Measurements from ENCODE around the gene ARVCF. TPM values are rescaled to one million over a fixed set of nuclear protein-coding genes. Genes with fewer than 3 reads are reported as not detected.

The ARVCF gene
- total and polyA plus RNA-seq, 2 donors (not counting 1 experiment from before 2014, with no cell fraction given): 2.2 to 6.7 TPM

DNA sequence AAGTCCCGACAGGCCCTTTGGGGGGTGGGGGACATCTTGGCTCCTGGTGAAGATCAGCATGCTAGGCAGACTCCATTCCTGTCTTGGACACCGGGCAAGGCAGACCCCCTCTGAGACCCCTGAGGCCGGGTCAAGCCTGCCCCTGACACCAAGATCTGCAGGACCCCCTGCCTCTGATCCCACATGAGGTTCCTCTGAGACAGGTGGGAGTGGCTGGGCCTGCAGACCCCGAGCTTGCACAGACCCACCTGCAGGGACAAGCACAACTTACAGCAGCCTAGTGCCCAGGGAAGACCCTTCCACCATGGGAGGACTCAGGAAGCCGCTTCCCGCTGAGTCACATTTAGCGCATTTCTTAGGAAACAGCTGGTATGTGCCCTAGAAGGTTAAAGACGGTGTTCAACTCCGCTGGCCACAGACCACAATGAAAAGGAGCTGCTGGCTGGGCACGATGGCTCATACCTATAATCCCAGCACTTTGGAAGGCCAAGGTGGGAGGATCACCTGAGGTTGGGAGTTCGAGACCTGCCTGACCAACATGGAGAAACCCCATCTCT lies 15.5 kb downstream of the ARVCF start:
- Mint-ChIP-seq H3K27ac (no peak overlapping the region), H3K27me3 (no peaks in the 10 kb centered on the region), H3K9me3 (ENCODE audit: insufficient read depth) (peaks cover 4% of the 10 kb centered on the region), H3K4me1 (no peaks in the 10 kb centered on the region), H3K4me3 (no peak overlapping the region)
- TF ChIP-seq, protein P1, sequence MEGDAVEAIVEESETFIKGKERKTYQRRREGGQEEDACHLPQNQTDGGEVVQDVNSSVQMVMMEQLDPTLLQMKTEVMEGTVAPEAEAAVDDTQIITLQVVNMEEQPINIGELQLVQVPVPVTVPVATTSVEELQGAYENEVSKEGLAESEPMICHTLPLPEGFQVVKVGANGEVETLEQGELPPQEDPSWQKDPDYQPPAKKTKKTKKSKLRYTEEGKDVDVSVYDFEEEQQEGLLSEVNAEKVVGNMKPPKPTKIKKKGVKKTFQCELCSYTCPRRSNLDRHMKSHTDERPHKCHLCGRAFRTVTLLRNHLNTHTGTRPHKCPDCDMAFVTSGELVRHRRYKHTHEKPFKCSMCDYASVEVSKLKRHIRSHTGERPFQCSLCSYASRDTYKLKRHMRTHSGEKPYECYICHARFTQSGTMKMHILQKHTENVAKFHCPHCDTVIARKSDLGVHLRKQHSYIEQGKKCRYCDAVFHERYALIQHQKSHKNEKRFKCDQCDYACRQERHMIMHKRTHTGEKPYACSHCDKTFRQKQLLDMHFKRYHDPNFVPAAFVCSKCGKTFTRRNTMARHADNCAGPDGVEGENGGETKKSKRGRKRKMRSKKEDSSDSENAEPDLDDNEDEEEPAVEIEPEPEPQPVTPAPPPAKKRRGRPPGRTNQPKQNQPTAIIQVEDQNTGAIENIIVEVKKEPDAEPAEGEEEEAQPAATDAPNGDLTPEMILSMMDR (IDR thresholded peaks at IDR 0.05): no peak
- no peak for TF ChIP-seq EZH2 (IDR thresholded peaks at IDR 0.05; ENCODE audit: borderline replicate concordance, insufficient read depth, low read depth, low read length, poor library complexity, severe bottlenecking)
- H3K79me2 ChIP-seq (ENCODE audit: control insufficient read depth, insufficient read depth, low read length): no peaks in the 10 kb centered on the region
- H4K20me1 ChIP-seq (ENCODE audit: control insufficient read depth, insufficient read depth, low read length, poor library complexity, severe bottlenecking): no peaks in the 10 kb centered on the region
- H3K36me3 ChIP-seq (replicated peaks in 1 of 2; ENCODE audit: control extremely low read depth in 1 of 2, control insufficient read depth in 1 of 2, extremely low read depth in 1 of 2, insufficient read depth in 2 of 2, low read length in 1 of 2): no peaks in the 10 kb centered on the region
- no peak overlapping the region for H3K9ac ChIP-seq (ENCODE audit: low read length)
- no peak overlapping the region for H3K4me2 ChIP-seq (replicated peaks; ENCODE audit: low read depth, low read length, poor library complexity, severe bottlenecking)
- no peak overlapping the region for H3K27ac ChIP-seq (ENCODE audit: low read length in 2 of 2)
- H3K27me3 ChIP-seq (replicated peaks in 1 of 4; ENCODE audit: control extremely low read depth in 1 of 4, control insufficient read depth in 3 of 4, insufficient read depth in 4 of 4, low read length in 3 of 4): no peaks in the 10 kb centered on the region
- 36% methylated on average over 9 of the region's 11 CpGs for WGBS (ENCODE audit: insufficient coverage)
- H3K4me1 ChIP-seq (ENCODE audit: control insufficient read depth in 2 of 2, insufficient read depth in 2 of 2, low read length in 2 of 2): no peaks in the 10 kb centered on the region
- ATAC-seq (ENCODE audit: low read depth) (no peak), DNase-seq (no peak)
- CTCF ChIA-PET: no interaction called here
- POLR2A ChIA-PET: no interaction called here
- no peak overlapping the region for H2AFZ ChIP-seq (ENCODE audit: insufficient read depth, low read depth, low read length, poor library complexity, severe bottlenecking)
- H3K4me3 ChIP-seq (ENCODE audit: control extremely low read depth in 1 of 5, extremely low read depth in 1 of 5, insufficient read depth in 1 of 5, low read depth in 2 of 5, low read length in 4 of 5): no peak overlapping the region
- H3K9me3 ChIP-seq (ENCODE audit: control extremely low read depth in 1 of 3, control insufficient read depth in 2 of 3, insufficient read depth in 1 of 3, low read length in 2 of 3): peaks cover 1 to 9% (median 8%) of the 10 kb centered on the region in 3 donors
- intact Hi-C loops (cut with micrococcal nuclease): no loop called here

DNA sequence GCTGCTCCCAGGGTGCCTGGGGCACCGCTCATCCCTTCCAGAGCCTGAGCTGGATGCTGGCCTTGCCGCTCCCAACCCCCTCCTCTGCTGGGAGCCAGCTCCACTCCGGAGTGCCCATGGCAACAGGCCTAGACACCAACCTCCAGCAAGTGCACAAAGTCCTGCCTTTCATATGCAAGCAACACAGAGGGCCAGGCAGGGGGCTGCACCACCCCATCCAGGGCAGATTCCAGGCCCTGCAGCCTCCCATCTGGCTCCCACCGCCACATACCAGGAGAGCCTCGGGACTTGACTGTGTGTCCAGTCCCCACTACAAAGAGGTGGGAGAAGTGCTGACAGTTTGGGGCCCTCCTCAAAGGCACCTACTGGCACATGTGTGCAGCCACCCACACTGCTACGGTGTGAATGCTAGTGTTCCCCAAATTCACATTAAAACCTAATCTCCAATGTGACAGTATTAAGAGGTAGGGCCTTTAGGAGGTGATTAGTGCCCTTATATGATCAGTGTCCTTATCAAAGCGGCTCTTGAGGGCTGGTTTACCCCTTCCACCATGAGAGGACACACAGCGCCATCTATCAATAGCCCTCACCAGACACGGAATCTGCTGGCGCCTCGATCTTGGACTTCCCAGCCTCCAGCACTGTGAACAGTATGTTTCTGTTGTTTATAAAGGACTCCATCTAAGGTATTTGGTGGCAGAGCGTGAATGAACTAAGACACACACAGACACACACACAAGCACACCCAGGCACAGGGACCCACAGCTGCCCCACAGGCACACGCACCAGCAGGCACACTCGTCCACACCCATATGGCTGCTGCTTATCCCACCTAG lies 16.2 kb downstream of the ARVCF start:
- Histone ChIP-seq H3K4me2 (replicated peaks; ENCODE audit: low read depth, low read length, poor library complexity, severe bottlenecking) (no peak overlapping the region), H3K9ac (ENCODE audit: low read length) (no peak overlapping the region), H3K4me3 (ENCODE audit: control extremely low read depth in 1 of 5, extremely low read depth in 1 of 5, insufficient read depth in 1 of 5, low read depth in 2 of 5, low read length in 4 of 5) (no peak overlapping the region), H3K4me1 (ENCODE audit: control insufficient read depth in 2 of 2, insufficient read depth in 2 of 2, low read length in 2 of 2) (no peaks in the 10 kb centered on the region), H3K27ac (ENCODE audit: low read length in 2 of 2) (no peak overlapping the region), H3K9me3 (ENCODE audit: control extremely low read depth in 1 of 3, control insufficient read depth in 2 of 3, insufficient read depth in 1 of 3, low read length in 2 of 3) (peaks cover 1 to 9% (median 8%) of the 10 kb centered on the region in 3 donors), H3K79me2 (ENCODE audit: control insufficient read depth, insufficient read depth, low read length) (no peaks in the 10 kb centered on the region), H2AFZ (ENCODE audit: insufficient read depth, low read depth, low read length, poor library complexity, severe bottlenecking) (no peak overlapping the region), H3K27me3 (replicated peaks in 1 of 4; ENCODE audit: control extremely low read depth in 1 of 4, control insufficient read depth in 3 of 4, insufficient read depth in 4 of 4, low read length in 3 of 4) (no peaks in the 10 kb centered on the region), H3K36me3 (replicated peaks in 1 of 2; ENCODE audit: control extremely low read depth in 1 of 2, control insufficient read depth in 1 of 2, extremely low read depth in 1 of 2, insufficient read depth in 2 of 2, low read length in 1 of 2) (no peaks in the 10 kb centered on the region), H4K20me1 (ENCODE audit: control insufficient read depth, insufficient read depth, low read length, poor library complexity, severe bottlenecking) (no peaks in the 10 kb centered on the region)
- 88% methylated on average over 5 of the region's 14 CpGs for WGBS (ENCODE audit: insufficient coverage)
- no peak overlapping the region for H3K27ac Mint-ChIP-seq
- no peaks in the 10 kb centered on the region for H3K4me1 Mint-ChIP-seq
- H3K9me3 Mint-ChIP-seq (ENCODE audit: insufficient read depth): peaks cover 4% of the 10 kb centered on the region
- ChIA-PET POLR2A (no interaction called here), CTCF (no interaction called here)
- TF ChIP-seq, protein P1 (IDR thresholded peaks at IDR 0.05): no peak
- no peak for TF ChIP-seq EZH2 (IDR thresholded peaks at IDR 0.05; ENCODE audit: borderline replicate concordance, insufficient read depth, low read depth, low read length, poor library complexity, severe bottlenecking)
- no peak for ATAC-seq (ENCODE audit: low read depth)
- intact Hi-C loops (cut with micrococcal nuclease): no loop called here
- H3K4me3 Mint-ChIP-seq: no peak overlapping the region
- no peaks in the 10 kb centered on the region for H3K27me3 Mint-ChIP-seq
- DNase-seq: no peak

Data from B cell (primary cell).